ENCODE measurements around the gene CCDC177.

DNA sequence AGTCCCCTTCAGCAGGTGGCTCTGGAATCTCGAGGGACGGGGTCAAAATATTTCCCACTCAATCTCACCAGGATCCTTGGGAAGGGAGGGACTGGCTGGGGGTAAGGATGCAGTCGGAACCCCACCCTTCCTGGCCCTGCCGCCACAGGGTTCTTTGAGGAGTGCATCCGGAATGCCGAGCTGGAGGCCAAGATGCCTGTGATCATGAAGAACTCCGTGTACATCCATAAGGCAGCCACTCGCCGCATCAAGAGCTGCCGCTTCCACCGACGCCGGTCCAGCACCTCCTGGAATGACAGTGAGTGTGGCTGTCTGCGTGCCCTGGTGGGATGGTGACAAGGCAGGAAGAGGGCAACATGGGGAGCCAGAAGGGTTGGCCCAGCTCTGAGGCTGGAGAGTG lies 47.0 kb downstream of the CCDC177 start:
- TF ChIP-seq POLR2A (IDR thresholded peaks at IDR 0.05) (no peak), EP300 (IDR thresholded peaks at IDR 0.05) (no peak)

Data from stomach (tissue), 4 donors.